Measurements from ENCODE around the gene SPTY2D1.

The SPTY2D1 gene

GRCh38 chr11:18563090-18563730 is 70.9 kb downstream of the SPTY2D1 start:
- no peak for DNase-seq (ENCODE audit: low read depth)

Data from T follicular helper cell (primary cell).